PC-3 (cell line): Measurements from ENCODE around the gene TOX3.

Experiments
- CTCF ChIP-seq: fragments of 300-600 bp; sonication (generic); conservative IDR thresholded peaks from 2 replicates; pipeline ENCODE4 v1.5.1; 2017; ENCODE audit warnings: antibody characterized with exemption, low read depth, mild to moderate bottlenecking, low read length
- EZH2 ChIP-seq: fragments of 300-600 bp; sonication (generic); IDR thresholded peaks from one replicate; pipeline ENCODE4 v1.6.1; 2017; ENCODE audit warnings: antibody characterized with exemption, mild to moderate bottlenecking, low read length; ENCODE audit not compliant: unreplicated experiment
- EZH2phosphoT487 ChIP-seq: fragments of 300-600 bp; sonication (generic); IDR thresholded peaks from 2 replicates; pipeline ENCODE4 v1.6.1; 2018; ENCODE audit warnings: mild to moderate bottlenecking, antibody characterized with exemption, low read length, borderline replicate concordance

GRCh38 chr16:52407778-52408177 lies 139.2 kb downstream of the TOX3 start:
- TF ChIP-seq CTCF (no peak), EZH2 (no peak), EZH2phosphoT487 (no peak)
